Stomach (tissue), 9 donors: ENCODE data around the gene DPYD. TPM values are rescaled to one million over a fixed set of nuclear protein-coding genes. Genes with fewer than 3 reads are reported as not detected.

Experiments
- DNase-seq, 2 donors: peaks; one replicate each; pipeline versions ENCODE4 v3.0.0 to v3.0.0-alpha.2; 2013 to 2019
- H3K27ac ChIP-seq, 5 donors: fragments of 200-600 bp in 4 of 5; sonication (generic) in 4 of 5; one replicate each; pipeline ENCODE4 v1.5.1; 2013 to 2019; ENCODE audit warnings: mild to moderate bottlenecking in 1 of 5, moderate library complexity in 1 of 5
- H3K27me3 ChIP-seq, 3 donors: fragments of 200-600 bp; sonication (generic); one replicate each; pipeline ENCODE4 v1.5.1; 2017 to 2019; ENCODE audit warnings: mixed run types in 1 of 3
- H3K36me3 ChIP-seq, 4 donors: fragments of 200-600 bp; sonication (generic); 1 replicate in 3 of 4; 2 replicates in 1 of 4; pipeline ENCODE4 v1.5.1; 2016 to 2019
- H3K4me1 ChIP-seq, 4 donors: fragments of 200-600 bp; sonication (generic); one replicate each; pipeline ENCODE4 v1.5.1; 2016 to 2019
- H3K4me3 ChIP-seq, 4 donors: fragments of 200-600 bp; sonication (generic) in 3 of 4; one replicate each; pipeline ENCODE4 v1.5.1; 2016 to 2019; ENCODE audit warnings: mild to moderate bottlenecking in 1 of 4
- H3K9me3 ChIP-seq, 4 donors: fragments of 200-600 bp; sonication (generic); one replicate each; pipeline ENCODE4 v1.5.1; 2016 to 2019
- CTCF ChIP-seq, 7 experiments: fragments of 450-650 bp in 4 of 7; fragments of 200-600 bp in 3 of 7; sonication (generic) in 3 of 7; IDR thresholded peaks; one replicate each; pipeline ENCODE4 v1.5.1; 2016 to 2019; ENCODE audit warnings: antibody characterized with exemption in 7 of 7, control low read depth in 2 of 7, mild to moderate bottlenecking in 1 of 7
- EP300 ChIP-seq: sonication (generic); formaldehyde crosslinking; IDR thresholded peaks from one replicate; pipeline ENCODE4 v1.6.1; 2017; ENCODE audit warnings: antibody characterized with exemption
- POLR2A ChIP-seq, 4 donors: fragments of 450-650 bp; IDR thresholded peaks; one replicate each; pipeline ENCODE4 v1.6.1; 2016; ENCODE audit warnings: antibody characterized with exemption in 4 of 4, control low read depth in 2 of 4, mild to moderate bottlenecking in 1 of 4, moderate library complexity in 1 of 4
- POLR2AphosphoS5 ChIP-seq, 3 donors: sonication (generic); formaldehyde crosslinking; IDR thresholded peaks; one replicate each; pipeline ENCODE4 v1.6.1; 2016; ENCODE audit warnings: antibody characterized with exemption in 3 of 3
- WGBS, 5 donors: extraction: QIAGEN DNeasy Blood & Tissue Kit in 3 of 5; methylation state at CpG; one replicate each; pipeline versions ENCODE4 v1.1.5 to v1.1.7; 2013 to 2018; 5-methylcytosine and 5-hydroxymethylcytosine counted together
- intact Hi-C: fragments of 100-400 bp; cut with DNase I; formaldehyde crosslinking; loops from one replicate; pipeline ENCODE4 v1.15.1; 2023; ENCODE audit warnings: low total_unique reads
- polyA plus RNA-seq, 3 donors: library from polyadenylated mRNA; stranded (reverse); fragments of 200-250 nt; gene quantifications; one replicate each; pipeline ENCODE4 v1.2.3, GENCODE V29; 2013
- total RNA-seq, 5 donors: library from RNA; depleted of rRNA; stranded (reverse); fragments of >200 nt; gene quantifications; one replicate each; pipeline versions ENCODE4 v1.1.0 to v1.2.3, GENCODE V29; 2014 to 2016
- donor health status: healthy with polysubstance abuse.
- donor health status: Bipolar disorder and iron deficiency.
- donor health status: healthy.

Gene DPYD
- total and polyA plus RNA-seq, 8 donors, result 7.5 to 58.2 (median 18.2) TPM

DNA sequence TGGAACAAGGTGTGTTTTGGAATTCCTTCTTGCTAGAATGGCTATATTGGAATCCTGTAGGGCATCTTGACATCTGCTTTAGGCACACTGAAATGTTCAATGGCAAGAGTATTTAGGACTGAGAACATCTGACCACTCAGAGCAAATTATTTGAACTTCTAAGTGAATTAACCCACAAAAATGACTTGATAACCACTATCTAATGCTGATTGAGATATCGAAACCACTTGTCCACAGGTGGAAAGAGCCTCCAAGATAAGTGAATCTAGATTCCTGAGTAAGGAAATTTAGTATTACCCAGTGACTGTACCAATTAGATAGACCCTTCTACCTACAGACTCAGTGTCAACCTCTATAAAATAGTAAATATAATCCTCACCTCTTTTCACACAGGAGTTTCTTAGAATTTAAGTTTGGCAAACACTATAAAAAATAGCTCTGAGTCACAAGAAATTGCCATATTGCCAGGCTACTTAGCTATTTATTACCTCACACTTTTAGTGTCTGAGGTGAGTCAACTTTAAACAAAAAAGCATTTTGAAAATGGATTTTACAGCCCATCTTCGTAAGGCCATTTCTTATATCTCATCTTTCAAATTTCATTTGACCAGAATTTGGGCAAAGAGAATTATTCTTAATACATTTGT is 777.5 kb downstream of the DPYD start:
- intact Hi-C loops, result no loop called here
- Histone ChIP-seq H3K36me3 (no peaks in the 10 kb centered on the region), H3K4me3 (no peak overlapping the region), H3K27me3 (no peaks in the 10 kb centered on the region), H3K4me1 (peaks cover 0 to 20% (median 7%) of the 10 kb centered on the region in 4 donors), H3K27ac (no peak overlapping the region), H3K9me3 (no peaks in the 10 kb centered on the region)
- no peak for TF ChIP-seq CTCF (IDR thresholded peaks at IDR 0.05)
- TF ChIP-seq EP300, result no peak
- no peak for TF ChIP-seq POLR2A (IDR thresholded peaks at IDR 0.05)
- no peak for TF ChIP-seq POLR2AphosphoS5 (IDR thresholded peaks at IDR 0.05)
- no peak for DNase-seq
- 75 to 88% (median 83%) methylated on average over 2 of the region's 2 CpGs for WGBS, 5 donors

GRCh38 chr1:97140611-97141010 is 780.2 kb downstream of the DPYD start:
- WGBS, 5 donors, result 88 to 94% (median 92%) methylated on average over 3 of the region's 3 CpGs

DNA sequence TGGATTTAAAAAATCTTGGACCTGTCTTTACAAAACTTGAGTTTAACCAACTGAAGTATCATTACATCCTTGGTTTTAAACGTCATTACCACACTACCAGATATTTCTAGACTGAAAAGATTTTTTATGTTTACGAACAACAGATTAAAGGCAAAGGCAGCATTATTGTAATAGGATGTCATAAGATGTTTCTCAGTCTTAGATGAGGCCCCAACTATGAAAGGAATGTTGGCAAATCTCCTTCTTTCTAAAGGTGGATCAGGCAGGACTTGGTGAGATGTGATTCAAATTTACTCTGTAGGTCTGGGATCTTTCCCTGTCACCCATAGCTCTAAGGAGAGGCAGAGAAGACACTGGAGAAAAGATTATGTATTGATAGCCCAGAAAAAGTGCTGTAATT is 781.3 kb downstream of the DPYD start:
- no peak for DNase-seq
- Histone ChIP-seq H3K4me3 (no peak overlapping the region), H3K36me3 (no peaks in the 10 kb centered on the region), H3K27me3 (no peaks in the 10 kb centered on the region), H3K27ac (no peak overlapping the region), H3K4me1 (peaks cover 0 to 13% (median 10%) of the 10 kb centered on the region in 4 donors), H3K9me3 (no peaks in the 10 kb centered on the region)
- intact Hi-C loops, result no loop called here
- 90 to 96% (median 93%) methylated on average over 2 of the region's 2 CpGs for WGBS, 5 donors
- TF ChIP-seq POLR2A (IDR thresholded peaks at IDR 0.05) (no peak), EP300 (no peak), POLR2AphosphoS5 (IDR thresholded peaks at IDR 0.05) (no peak), CTCF (IDR thresholded peaks at IDR 0.05) (no peak)

More at GRCh38 chr1:97140611-97141010, 780.2 kb downstream of the DPYD start:
- Histone ChIP-seq H3K4me3 (no peak overlapping the region), H3K27ac (no peak overlapping the region), H3K4me1 (peaks cover 0 to 24% (median 10%) of the 10 kb centered on the region in 4 donors), H3K36me3 (no peaks in the 10 kb centered on the region), H3K27me3 (no peaks in the 10 kb centered on the region), H3K9me3 (no peaks in the 10 kb centered on the region)
- no peak for TF ChIP-seq CTCF (IDR thresholded peaks at IDR 0.05)
- no peak for DNase-seq
- intact Hi-C loops, result no loop called here

DNA sequence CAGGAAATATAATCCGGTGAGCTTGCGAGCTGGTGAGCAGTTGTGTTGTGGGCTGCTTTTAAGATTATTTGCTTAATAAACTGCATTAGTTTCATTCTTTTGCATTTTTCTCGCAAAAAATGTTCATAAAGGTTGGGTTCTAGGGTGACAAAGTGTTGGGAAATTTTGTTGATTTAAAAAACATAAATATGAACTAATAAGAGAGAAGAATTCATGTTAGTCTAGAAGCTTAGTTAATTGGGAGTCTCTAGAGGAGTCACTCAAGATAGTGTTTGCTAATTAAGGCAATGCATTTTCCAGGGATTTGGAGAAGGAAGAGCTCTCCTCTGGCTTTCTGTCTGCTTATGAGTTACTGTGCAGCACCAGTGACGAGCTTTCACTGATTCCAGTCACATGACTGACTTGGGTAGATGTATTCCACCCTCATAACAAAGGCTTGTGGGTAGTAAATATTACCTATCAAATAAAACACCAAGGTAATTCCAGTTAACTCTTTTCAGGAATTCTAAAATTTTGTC is 782.3 kb downstream of the DPYD start:
- Histone ChIP-seq H3K4me1 (peaks cover 0 to 13% (median 10%) of the 10 kb centered on the region in 4 donors), H3K4me3 (peak overlapping the region in 1 of 4 donors; percentile 17), H3K27me3 (no peaks in the 10 kb centered on the region), H3K36me3 (no peaks in the 10 kb centered on the region), H3K9me3 (no peaks in the 10 kb centered on the region), H3K27ac (no peak overlapping the region)
- no peak for DNase-seq
- intact Hi-C loops, result no loop called here
- TF ChIP-seq CTCF (IDR thresholded peaks at IDR 0.05) (no peak), POLR2A (IDR thresholded peaks at IDR 0.05) (no peak), EP300 (no peak), POLR2AphosphoS5 (IDR thresholded peaks at IDR 0.05) (no peak)
- 12 to 36% (median 26%) methylated on average over 4 of the region's 4 CpGs for WGBS, 5 donors
